Liver (tissue), 9 donors: ENCODE data around the gene CKM. TPM values are rescaled to one million over a fixed set of nuclear protein-coding genes. Genes with fewer than 3 reads are reported as not detected.
A peak's percentile ranks its signal among the peaks of the same experiment; 100 is the strongest.

Experiments
- DNase-seq: peaks from one replicate; pipeline ENCODE4 v3.0.0-alpha.2; 2017; ENCODE audit warnings: low spot score
- H3K27ac ChIP-seq, 2 donors: one replicate each; pipeline ENCODE4 v1.7.0; 2013; ENCODE audit warnings: inconsistent platforms in 2 of 2, low read length in 2 of 2, control low read depth in 1 of 2, low read depth in 1 of 2, mild to moderate bottlenecking in 1 of 2
- H3K27me3 ChIP-seq, 4 donors: one replicate each; pipeline versions ENCODE4 v1.6.1 to v1.7.0; 2013; ENCODE audit warnings: low read length in 3 of 4, inconsistent platforms in 1 of 4, mild to moderate bottlenecking in 1 of 4, moderate library complexity in 1 of 4; ENCODE audit not compliant: control insufficient read depth in 4 of 4, insufficient read depth in 4 of 4
- H3K36me3 ChIP-seq, 4 donors: one replicate each; pipeline versions ENCODE4 v1.6.1 to v1.7.0; 2013; ENCODE audit warnings: low read length in 3 of 4, mild to moderate bottlenecking in 3 of 4, low read depth in 1 of 4, moderate library complexity in 1 of 4; ENCODE audit not compliant: control insufficient read depth in 4 of 4, insufficient read depth in 3 of 4
- H3K4me1 ChIP-seq, 4 donors: one replicate each; pipeline versions ENCODE4 v1.6.1 to v1.7.0; 2013; ENCODE audit warnings: low read length in 3 of 4, mild to moderate bottlenecking in 3 of 4, moderate library complexity in 1 of 4; ENCODE audit not compliant: control insufficient read depth in 4 of 4, insufficient read depth in 4 of 4
- H3K4me3 ChIP-seq, 3 donors: one replicate each; pipeline versions ENCODE4 v1.6.1 to v1.7.0; 2013; ENCODE audit warnings: low read length in 3 of 3, control low read depth in 1 of 3, low read depth in 1 of 3, mild to moderate bottlenecking in 1 of 3
- H3K9ac ChIP-seq, 2 donors: one replicate each; pipeline ENCODE4 v1.7.0; 2013; ENCODE audit warnings: low read length in 2 of 2, mild to moderate bottlenecking in 2 of 2, moderate library complexity in 2 of 2, control low read depth in 1 of 2, low read depth in 1 of 2
- H3K9me3 ChIP-seq, 4 donors: one replicate each; pipeline versions ENCODE4 v1.6.1 to v1.7.0; 2013; ENCODE audit warnings: low read length in 3 of 4; ENCODE audit not compliant: control insufficient read depth in 4 of 4
- ATF3 ChIP-seq: IDR thresholded peaks from 2 replicates; pipeline ENCODE4 v1.6.1; 2016; ENCODE audit warnings: antibody characterized with exemption
- CTCF ChIP-seq: fragments of 150-350 bp; IDR thresholded peaks from 2 replicates; pipeline ENCODE4 v1.5.1; 2017; ENCODE audit warnings: improper control_type of control experiment, low read depth, low read length; ENCODE audit not compliant: missing input control
- FOXA1 ChIP-seq: IDR thresholded peaks from 2 replicates; pipeline ENCODE4 v1.6.1; 2016; ENCODE audit warnings: antibody characterized with exemption
- FOXA2 ChIP-seq: IDR thresholded peaks from 2 replicates; pipeline ENCODE4 v1.6.1; 2016; ENCODE audit warnings: antibody characterized with exemption
- HNF4A ChIP-seq, 2 donors: conservative IDR thresholded peaks; 2 replicates each; pipeline ENCODE4 v1.6.1; 2016; ENCODE audit warnings: antibody characterized with exemption in 2 of 2, mild to moderate bottlenecking in 2 of 2
- MAX ChIP-seq: IDR thresholded peaks from 2 replicates; pipeline ENCODE4 v1.6.1; 2016; ENCODE audit warnings: antibody characterized with exemption
- RAD21 ChIP-seq, 2 donors: IDR thresholded peaks; 2 replicates each; pipeline ENCODE4 v1.6.1; 2016; ENCODE audit warnings: antibody characterized with exemption in 2 of 2, mild to moderate bottlenecking in 2 of 2
- RXRA ChIP-seq, 2 donors: IDR thresholded peaks; 2 replicates each; pipeline ENCODE4 v1.6.1; 2017 to 2018; ENCODE audit warnings: antibody characterized with exemption in 2 of 2, mild to moderate bottlenecking in 1 of 2
- SP1 ChIP-seq: IDR thresholded peaks from 2 replicates; pipeline ENCODE4 v1.6.1; 2018; ENCODE audit warnings: antibody characterized with exemption, mild to moderate bottlenecking
- TAF1 ChIP-seq: conservative IDR thresholded peaks from 2 replicates; pipeline ENCODE4 v1.6.1; 2016; ENCODE audit warnings: antibody characterized with exemption, mild to moderate bottlenecking
- YY1 ChIP-seq: IDR thresholded peaks from 2 replicates; pipeline ENCODE4 v1.6.1; 2016; ENCODE audit warnings: antibody characterized with exemption, mild to moderate bottlenecking
- ZBTB33 ChIP-seq: IDR thresholded peaks from 2 replicates; pipeline ENCODE4 v1.6.1; 2016; ENCODE audit warnings: antibody characterized with exemption
- WGBS: extraction: QIAGEN DNeasy Blood & Tissue Kit; methylation state at CpG from one replicate; pipeline ENCODE4 v1.1.7; 2013; 5-methylcytosine and 5-hydroxymethylcytosine counted together
- polyA plus RNA-seq, 2 donors: library from polyadenylated mRNA; stranded (reverse) in 1 of 2; unstranded in 1 of 2; fragments of 200-250 nt in 1 of 2; fragments of >200 nt in 1 of 2; fragmentation: Nextera tagmentation in 1 of 2; extraction: Ambion mirVana in 1 of 2; gene quantifications; one replicate each; pipeline versions ENCODE4 v1.2.1 to v1.2.3, GENCODE V29; 2013 to 2015
- total RNA-seq, 2 donors: library from RNA; depleted of rRNA; stranded (reverse); fragments of >200 nt; gene quantifications; one replicate each; pipeline ENCODE4 v1.2.3, GENCODE V29; 2014
- donor health status: healthy.
- donor health status: healthy.
- donor health status: healthy.
- donor health status: healthy.
- donor health status: healthy.

The CKM gene
- total and polyA plus RNA-seq, 4 donors = 0.05 to 0.37 (median 0.17) TPM; not detected in 1

- Histone ChIP-seq H3K27ac (no peak overlapping the region), H3K27me3 (no peaks in the 10 kb centered on the region), H3K4me1 (peaks cover 1 to 18% (median 12%) of the 10 kb centered on the region in 4 donors), H3K36me3 (peaks cover 0 to 12% (median 3%) of the 10 kb centered on the region in 4 donors), H3K9me3 (no peaks in the 10 kb centered on the region), H3K9ac (no peak overlapping the region), H3K4me3 (no peak overlapping the region)
- TF ChIP-seq MAX = no peak
- peak; percentile 36 to 42 for TF ChIP-seq HNF4A (conservative IDR thresholded peaks at IDR 0.05)
- 67% methylated on average over 4 of the region's 4 CpGs for WGBS
- no peak for DNase-seq
Observed at GRCh38 chr19:45304141-45304926, 18.3 kb downstream of the CKM start.

GRCh38 chr19:45303269-45304060 is 19.2 kb downstream of the CKM start:
- WGBS = 95% methylated on average over 12 of the region's 12 CpGs

More at GRCh38 chr19:45303269-45304060, 19.2 kb downstream of the CKM start:
- Histone ChIP-seq H3K4me1 (peaks cover 1 to 21% (median 13%) of the 10 kb centered on the region in 4 donors), H3K27me3 (no peaks in the 10 kb centered on the region), H3K27ac (no peak overlapping the region), H3K9me3 (no peaks in the 10 kb centered on the region), H3K4me3 (no peak overlapping the region), H3K36me3 (peaks cover 0 to 14% (median 3%) of the 10 kb centered on the region in 4 donors), H3K9ac (no peak overlapping the region)
- TF ChIP-seq ATF3 = no peak
- no peak for TF ChIP-seq FOXA1
- no peak for TF ChIP-seq MAX
- TF ChIP-seq RAD21 (IDR thresholded peaks at IDR 0.05) = no peak
- TF ChIP-seq FOXA2 = no peak
- TF ChIP-seq HNF4A (conservative IDR thresholded peaks at IDR 0.05) = no peak
- TF ChIP-seq CTCF = no peak
- no peak for TF ChIP-seq RXRA (IDR thresholded peaks at IDR 0.05)
- no peak for TF ChIP-seq YY1
- no peak for TF ChIP-seq SP1
- no peak for TF ChIP-seq TAF1
- TF ChIP-seq ZBTB33 = no peak
- DNase-seq = no peak
